NCI-H2227 treated with DMSO at 0.1 percent for 48 hours (cell line): ENCODE measurements around the gene FBXL19.

ENCODE experiments used
- DNase-seq: peaks from one replicate; lab custom pipeline; 2025; lab: John Stamatoyannopoulos, UW

FBXL19 gene

DNA sequence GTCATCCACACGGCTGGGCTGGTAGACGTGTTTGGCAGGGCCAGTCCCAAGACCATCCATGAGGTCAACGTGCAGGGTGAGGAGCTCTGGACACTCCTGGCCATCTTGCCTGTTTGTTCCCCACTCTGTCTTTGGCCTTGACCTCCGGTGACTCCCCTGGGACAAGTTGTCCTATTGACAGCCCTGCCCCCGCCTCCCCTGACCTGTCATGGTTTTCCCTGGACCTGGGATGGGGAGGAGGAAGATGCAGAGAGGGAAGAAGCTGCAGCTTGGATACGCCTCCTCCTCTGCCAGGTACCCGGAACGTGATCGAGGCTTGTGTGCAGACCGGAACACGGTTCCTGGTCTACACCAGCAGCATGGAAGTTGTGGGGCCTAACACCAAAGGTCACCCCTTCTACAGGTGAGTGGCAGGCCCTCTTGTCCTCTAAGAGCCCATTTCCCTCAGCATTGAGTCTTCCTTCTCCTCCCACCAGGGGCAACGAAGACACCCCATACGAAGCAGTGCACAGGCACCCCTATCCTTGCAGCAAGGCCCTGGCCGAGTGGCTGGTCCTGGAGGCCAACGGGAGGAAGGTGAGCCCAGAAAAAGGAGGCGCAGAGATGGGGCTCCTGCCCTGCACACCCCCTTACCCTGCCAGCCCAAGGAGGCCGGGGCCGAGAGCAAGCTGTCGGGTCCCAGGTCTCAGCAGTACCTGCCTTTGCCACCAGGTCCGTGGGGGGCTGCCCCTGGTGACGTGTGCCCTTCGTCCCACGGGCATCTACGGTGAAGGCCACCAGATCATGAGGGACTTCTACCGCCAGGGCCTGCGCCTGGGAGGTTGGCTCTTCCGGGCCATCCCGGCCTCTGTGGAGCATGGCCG, 63.0 kb downstream of the FBXL19 start:
- no peak for DNase-seq

- DNase-seq: no peak
Measured at GRCh38 chr16:30987581-30988190, 64.3 kb downstream of the FBXL19 start.

DNA sequence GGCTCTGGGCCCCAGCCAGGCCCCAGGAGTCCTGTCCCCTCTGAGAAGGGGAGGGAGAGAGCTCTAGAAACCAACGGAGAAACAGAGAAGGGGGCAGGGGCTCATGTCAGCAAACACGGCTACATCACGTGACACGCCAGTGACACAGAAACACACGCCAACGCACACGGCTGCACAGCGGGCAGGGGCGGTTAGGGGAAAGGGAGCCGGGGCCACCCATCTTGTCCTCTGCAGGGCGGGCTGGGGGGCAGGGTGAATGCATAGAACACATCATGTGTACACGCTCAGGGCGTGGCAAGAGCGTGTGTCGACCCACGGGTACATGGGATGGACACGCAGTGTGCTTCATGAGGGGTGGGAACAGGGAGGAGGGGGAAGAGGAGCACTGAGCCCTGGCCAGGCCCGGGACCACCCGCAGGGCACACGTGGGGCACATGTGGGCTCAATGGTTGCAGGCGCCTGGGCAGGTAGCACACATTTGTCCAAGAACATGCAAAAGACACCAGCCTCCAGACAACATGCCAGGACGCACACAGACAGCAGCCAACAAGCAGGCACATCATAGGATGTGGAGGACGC, 66.2 kb downstream of the FBXL19 start:
- no peak for DNase-seq

DNA sequence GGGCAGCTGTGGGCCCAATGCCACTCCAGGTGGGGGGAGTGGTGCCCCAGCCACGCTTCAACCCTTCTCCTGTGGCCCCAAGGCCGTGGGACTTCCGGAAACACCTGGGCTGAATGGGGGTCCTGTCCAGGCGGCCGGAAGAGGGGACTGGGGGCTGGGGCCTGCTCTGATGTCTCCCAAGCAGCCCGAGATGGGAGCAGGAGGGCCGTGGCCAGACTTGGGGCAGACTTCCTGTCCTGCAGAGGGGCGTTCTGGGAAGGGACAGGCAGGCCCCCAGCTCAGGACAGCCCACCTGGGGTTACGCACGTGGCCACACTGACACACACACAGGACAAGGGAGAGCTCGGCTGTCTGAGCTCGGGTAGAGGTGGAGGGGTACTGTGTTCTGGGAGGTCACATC, 66.7 kb downstream of the FBXL19 start:
- no peak for DNase-seq

DNA sequence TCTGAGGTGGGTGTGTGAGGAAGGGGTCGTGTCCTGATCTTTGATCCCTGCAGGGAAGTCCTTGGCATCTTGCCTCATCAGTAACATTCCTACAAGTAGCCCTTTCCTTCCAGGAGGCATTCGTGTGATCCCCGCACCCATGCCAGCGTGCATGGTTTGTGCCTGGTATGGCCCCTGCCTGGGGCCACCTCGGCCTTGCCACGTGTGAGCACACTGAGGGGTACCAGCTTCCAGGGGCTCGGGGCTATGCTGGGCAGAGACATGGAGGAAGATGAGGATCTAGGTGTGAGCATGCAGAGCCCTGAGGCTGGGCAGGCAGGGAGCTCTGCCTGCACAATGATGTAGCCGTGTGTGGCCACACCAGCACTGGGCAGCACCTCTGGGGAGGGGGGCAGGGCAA, 67.7 kb downstream of the FBXL19 start:
- DNase-seq: no peak

GRCh38 chr16:30992276-30992780, 69.0 kb downstream of the FBXL19 start:
- no peak for DNase-seq

DNA sequence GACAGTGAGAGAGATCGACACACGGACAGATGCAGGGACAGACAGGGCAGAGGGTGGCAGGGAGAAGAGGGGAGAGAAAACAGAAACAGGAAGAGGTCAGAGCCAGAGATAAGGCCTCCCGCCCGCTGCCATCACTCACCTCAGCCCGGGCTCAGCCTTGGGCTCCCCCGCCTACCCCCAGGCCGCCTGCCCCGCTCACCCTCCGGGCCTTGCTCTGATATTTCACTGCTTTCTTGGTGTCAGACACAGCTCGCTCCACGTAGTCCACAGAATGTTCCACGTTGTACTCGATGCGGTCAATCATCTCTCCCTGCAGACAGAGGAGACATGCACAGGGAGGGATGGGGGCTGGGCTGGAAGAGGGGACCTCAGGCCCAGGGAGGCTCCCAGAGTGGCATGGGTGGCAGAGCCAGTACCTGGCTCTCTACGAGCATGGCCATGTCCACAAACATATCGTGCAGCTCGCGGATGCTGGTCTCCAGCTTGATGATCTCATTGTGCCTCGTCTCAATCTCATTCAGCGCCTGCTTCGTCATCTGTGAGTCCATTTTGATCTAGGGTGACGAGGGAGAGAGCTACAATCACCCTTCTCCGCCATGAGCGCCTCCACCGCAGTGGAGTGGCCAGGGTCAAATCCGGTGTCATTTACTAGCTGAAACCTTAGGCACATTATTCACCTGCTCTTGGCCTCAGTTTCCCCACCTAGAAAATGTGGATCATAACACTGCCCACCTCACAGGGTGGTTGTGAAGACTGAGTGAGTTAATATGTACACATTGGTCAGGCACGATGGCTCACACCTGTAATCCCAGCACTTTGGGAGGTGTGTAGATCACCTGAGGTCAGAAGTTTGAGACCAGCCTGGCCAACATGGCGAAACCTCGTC, 69.8 kb downstream of the FBXL19 start:
- no peak for DNase-seq

- DNase-seq: no peak
Measured at GRCh38 chr16:30995927-30996323, 72.6 kb downstream of the FBXL19 start.

DNA sequence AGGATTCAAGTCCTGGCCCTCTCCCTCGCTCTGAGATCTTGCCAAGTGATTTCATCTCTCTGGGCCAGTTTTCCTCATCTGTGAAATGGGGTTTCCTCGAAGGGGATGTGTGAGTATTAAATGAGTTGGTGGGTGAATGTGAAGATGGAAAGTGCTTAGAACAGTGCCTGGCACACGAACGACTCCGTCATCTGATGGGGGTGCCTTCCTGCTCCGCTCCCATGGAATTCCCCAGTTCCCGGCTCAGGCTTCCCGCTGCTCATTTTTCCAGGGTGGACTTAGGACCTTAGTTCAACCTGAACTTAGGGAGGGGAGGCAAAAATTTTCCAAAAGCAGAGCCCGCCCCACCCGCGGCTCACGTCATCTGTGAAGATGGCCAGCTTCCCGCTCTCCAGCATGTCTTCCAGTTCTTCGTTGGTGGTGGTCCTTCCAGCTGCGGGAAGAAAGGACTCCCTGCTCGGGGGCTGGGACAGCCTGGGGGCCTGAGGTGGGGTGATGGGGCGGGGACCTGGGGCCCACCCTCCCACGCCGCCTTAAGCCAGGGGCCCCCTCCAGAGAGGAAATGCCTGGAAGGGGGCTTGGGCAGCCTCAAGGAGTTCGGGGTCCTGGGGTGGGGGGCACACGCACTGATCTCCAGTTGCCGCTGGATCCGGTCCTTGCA, 73.1 kb downstream of the FBXL19 start:
- no peak for DNase-seq

GRCh38 chr16:30996985-30997724, 73.8 kb downstream of the FBXL19 start:
- DNase-seq: no peak

DNA sequence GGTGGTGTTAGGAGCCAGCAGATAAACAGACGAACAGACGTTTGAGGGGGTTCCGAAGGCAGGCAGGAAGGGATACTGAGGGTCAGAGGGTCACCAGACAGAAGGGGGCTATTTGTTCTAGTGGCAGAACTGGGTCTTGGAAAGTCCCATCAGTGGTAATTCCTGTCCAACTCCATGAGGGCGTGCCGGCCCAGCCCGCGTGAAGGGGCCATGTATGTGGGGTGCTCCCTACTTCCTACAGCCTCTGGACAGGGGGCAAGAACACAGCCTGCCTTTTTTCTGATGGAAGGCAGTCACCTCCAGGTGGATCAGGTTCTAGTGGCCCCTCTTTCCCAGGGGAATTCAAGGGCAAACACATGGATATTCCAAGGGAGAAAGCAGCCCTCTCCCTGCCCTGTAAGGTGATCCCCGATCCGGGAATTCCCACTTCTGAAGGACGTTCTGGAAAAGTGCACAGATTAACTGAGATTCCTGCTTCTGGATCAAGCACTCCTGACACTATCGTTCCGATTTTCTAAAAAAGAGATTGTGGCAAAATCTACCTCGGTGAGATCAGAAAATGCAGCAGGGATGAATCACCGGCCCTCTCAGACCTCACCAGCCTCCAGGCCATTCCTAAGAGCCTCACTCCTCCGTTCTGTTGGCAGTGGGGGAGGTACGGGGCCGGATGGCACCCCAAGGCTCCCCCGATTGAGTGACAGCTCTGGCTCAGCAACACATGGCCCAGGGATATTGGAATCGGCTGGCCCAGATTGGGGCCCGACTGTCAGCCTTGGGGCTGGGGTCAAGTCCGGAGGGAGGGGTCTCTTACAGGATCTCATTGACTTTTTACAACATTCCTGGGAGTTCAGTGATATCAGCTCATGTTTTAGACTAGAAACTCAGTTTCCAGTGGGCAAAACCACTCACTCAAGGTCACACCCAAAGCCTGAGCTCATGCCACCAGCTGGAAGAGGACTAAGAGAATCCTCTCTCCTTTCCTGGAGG, 74.6 kb downstream of the FBXL19 start:
- DNase-seq: no peak
